PC-9 (cell line): Measurements from ENCODE around the gene EPS15. TPM values are rescaled to one million over a fixed set of nuclear protein-coding genes. Genes with fewer than 3 reads are reported as not detected.
A peak's percentile ranks its signal among the peaks of the same experiment; 100 is the strongest.

Source experiments
- BruUV-seq: library from RNA; stranded (reverse); fragments of 400-500 nt; replicated peaks from 2 replicates; lab custom pipeline; 2021; lab: Mats Ljungman, UMichigan
- CTCF ChIA-PET: fragments of 300-600 bp; sonication (Branson Sonifier 250); formaldehyde crosslinking; loops from one replicate; lab custom pipeline; 2022; ENCODE audit warnings: antibody characterized with exemption; lab: Charles Lee
- POLR2A ChIA-PET: fragments of 300-600 bp; sonication (Branson Sonifier 250); formaldehyde crosslinking; loops from one replicate; lab custom pipeline; 2022; ENCODE audit warnings: antibody characterized with exemption; ENCODE audit not compliant: unreplicated experiment; lab: Charles Lee
- DNase-seq, 2 experiments: peaks; one replicate each; pipeline versions ENCODE4 v3.0.0 to v3.0.0-alpha.2; 2015 to 2022; ENCODE audit warnings: mixed read lengths in 1 of 2
- H2AFZ ChIP-seq: fragments of 200-600 bp; sonication (generic); 2 replicates; pipeline ENCODE4 v1.8.1; 2017; ENCODE audit warnings: antibody characterized with exemption
- H3F3A ChIP-seq: fragments of 200-600 bp; sonication (generic); 2 replicates; pipeline ENCODE4 v1.8.1; 2017; ENCODE audit warnings: antibody characterized with exemption, mild to moderate bottlenecking, low read depth; ENCODE audit not compliant: insufficient read depth
- H3K27ac ChIP-seq: fragments of 200-600 bp; sonication (generic); 2 replicates; pipeline ENCODE4 v1.6.1; 2016; ENCODE audit warnings: mixed run types
- H3K27me3 ChIP-seq: fragments of 200-600 bp; sonication (generic); 2 replicates; pipeline ENCODE4 v1.6.1; 2016; ENCODE audit warnings: low read depth, mixed run types; ENCODE audit not compliant: insufficient read depth
- H3K36me3 ChIP-seq: fragments of 200-600 bp; sonication (generic); 2 replicates; pipeline ENCODE4 v1.6.1; 2016; ENCODE audit warnings: low read depth, mixed run types
- H3K4me1 ChIP-seq: fragments of 200-600 bp; sonication (generic); replicated peaks from 2 replicates; pipeline ENCODE4 v1.6.1; 2016; ENCODE audit warnings: mixed run types; ENCODE audit not compliant: insufficient read depth
- H3K4me2 ChIP-seq: fragments of 200-600 bp; sonication (generic); 2 replicates; pipeline ENCODE4 v1.6.1; 2017; ENCODE audit warnings: mixed run types
- H3K4me3 ChIP-seq: fragments of 200-600 bp; sonication (generic); 2 replicates; pipeline ENCODE4 v1.6.1; 2016; ENCODE audit warnings: mixed run types
- H3K79me2 ChIP-seq: fragments of 200-600 bp; sonication (generic); 2 replicates; pipeline ENCODE4 v1.6.1; 2017; ENCODE audit warnings: low read depth, mixed run types
- H3K9me2 ChIP-seq: fragments of 200-600 bp; sonication (generic); 2 replicates; pipeline ENCODE4 v1.8.1; 2017; ENCODE audit warnings: mild to moderate bottlenecking; ENCODE audit not compliant: insufficient read depth
- H3K9me3 ChIP-seq: fragments of 200-600 bp; sonication (generic); 2 replicates; pipeline ENCODE4 v1.8.1; 2016; ENCODE audit warnings: low read depth; ENCODE audit not compliant: insufficient read depth
- H4K20me1 ChIP-seq: fragments of 200-600 bp; sonication (generic); 2 replicates; pipeline ENCODE4 v1.8.1; 2017; ENCODE audit not compliant: insufficient read depth
- EZH2 ChIP-seq: fragments of 200-600 bp; sonication (generic); IDR thresholded peaks from 2 replicates; pipeline ENCODE4 v1.8.0; 2017; ENCODE audit warnings: antibody characterized with exemption, low read depth
- intact Hi-C: fragments of 100-400 bp; cut with micrococcal nuclease; formaldehyde crosslinking; loops from one replicate; pipeline ENCODE4 v1.10.0; 2022; ENCODE audit not compliant: unreplicated experiment
- total RNA-seq: library from RNA; stranded (reverse); gene quantifications from 2 replicates; pipeline ENCODE4 v1.2.3, GENCODE V29; 2021
- TF ChIP-seq, protein P1 (sequence below): fragments of 200-600 bp; sonication (generic); conservative IDR thresholded peaks from 2 replicates; pipeline ENCODE4 v1.6.1; 2017; ENCODE audit warnings: mixed run types, antibody characterized with exemption, mild to moderate bottlenecking, moderate library complexity

EPS15 gene
- total RNA-seq, 1 experiment from 2014 or later, result 60.1 TPM

DNA sequence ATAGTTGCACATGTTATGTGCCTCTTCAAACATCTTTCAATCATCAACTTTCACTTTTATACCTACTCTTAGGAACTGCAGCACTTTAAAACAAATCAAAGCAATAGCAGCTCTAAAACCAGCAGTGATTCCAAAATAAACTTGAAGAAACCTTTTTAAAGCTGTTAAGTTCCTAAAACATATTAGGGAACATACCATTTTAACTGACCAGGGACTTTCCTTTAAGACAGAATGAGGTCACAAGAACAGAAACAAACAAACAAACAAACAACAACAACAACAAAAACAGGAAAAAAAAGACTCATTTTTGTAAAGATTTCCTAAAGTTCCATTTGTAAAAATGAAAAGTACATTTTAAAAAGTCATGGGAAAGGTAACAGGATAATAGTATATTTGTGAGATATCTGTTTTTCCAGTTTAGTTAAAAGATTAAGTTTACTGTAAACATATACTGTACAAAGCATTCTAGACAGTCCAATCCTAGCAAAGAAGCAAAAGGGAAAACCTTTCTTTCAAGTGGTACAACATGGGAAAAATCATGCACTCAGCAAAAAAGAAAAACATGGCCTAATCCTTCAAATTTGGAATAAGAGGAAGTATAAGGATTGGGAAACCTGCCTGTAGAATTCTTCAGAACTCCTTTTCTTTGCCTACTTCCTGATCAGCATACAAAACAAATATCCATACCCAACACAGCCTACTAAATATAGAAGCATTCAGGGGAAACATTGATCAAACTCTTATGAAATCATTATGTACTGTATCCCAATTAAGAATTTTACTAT lies 45.5 kb downstream of the EPS15 start:
- CTCF ChIA-PET, result no interaction called here

DNA sequence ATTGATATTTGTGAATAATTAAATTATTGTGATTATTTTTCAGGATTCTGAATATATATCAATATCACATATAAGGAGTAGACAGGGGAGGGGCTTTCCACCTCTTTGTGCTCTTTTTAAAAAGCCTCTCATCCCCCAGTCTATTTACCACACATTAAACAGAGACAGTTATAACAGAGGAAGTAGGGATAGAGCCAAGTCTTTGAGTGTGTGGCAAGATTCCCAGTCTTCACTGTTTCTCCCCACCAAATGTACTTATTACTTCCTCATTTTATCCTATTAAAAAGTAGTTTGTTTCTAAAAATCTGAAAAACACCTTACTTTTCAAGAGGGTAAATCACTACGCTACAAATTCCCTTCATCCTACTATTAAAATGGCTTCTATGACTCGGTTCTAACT lies 46.7 kb downstream of the EPS15 start:
- POLR2A ChIA-PET, result no interaction called here
- CTCF ChIA-PET, result no interaction called here

More for the DNA sequence above, 45.5 kb downstream of the EPS15 start:
- H3K9me3 ChIP-seq, result no peaks in the 10 kb centered on the region
- H3K27me3 ChIP-seq, result no peaks in the 10 kb centered on the region
- peak overlapping the region; percentile 10; the same call in 1 of the 2 replicates for H3K27ac ChIP-seq
- no peak overlapping the region for H3K4me2 ChIP-seq
- H3F3A ChIP-seq, result peaks cover 8% of the 10 kb centered on the region; the same call in 1 of the 2 replicates
- POLR2A ChIA-PET, result no interaction called here
- intact Hi-C loops, result no loop called here
- H3K36me3 ChIP-seq, result peaks cover 10% of the 10 kb centered on the region
- no peaks in the 10 kb centered on the region for H3K4me1 ChIP-seq
- H3K79me2 ChIP-seq, result no peaks in the 10 kb centered on the region
- no peak for DNase-seq
- H3K9me2 ChIP-seq, result no peaks in the 10 kb centered on the region
- no peak overlapping the region for H3K4me3 ChIP-seq
- BruUV-seq, result no TSS peak
- no peaks in the 10 kb centered on the region for H4K20me1 ChIP-seq
- no peak overlapping the region for H2AFZ ChIP-seq
- no peak for TF ChIP-seq EZH2
- TF ChIP-seq, protein P1, sequence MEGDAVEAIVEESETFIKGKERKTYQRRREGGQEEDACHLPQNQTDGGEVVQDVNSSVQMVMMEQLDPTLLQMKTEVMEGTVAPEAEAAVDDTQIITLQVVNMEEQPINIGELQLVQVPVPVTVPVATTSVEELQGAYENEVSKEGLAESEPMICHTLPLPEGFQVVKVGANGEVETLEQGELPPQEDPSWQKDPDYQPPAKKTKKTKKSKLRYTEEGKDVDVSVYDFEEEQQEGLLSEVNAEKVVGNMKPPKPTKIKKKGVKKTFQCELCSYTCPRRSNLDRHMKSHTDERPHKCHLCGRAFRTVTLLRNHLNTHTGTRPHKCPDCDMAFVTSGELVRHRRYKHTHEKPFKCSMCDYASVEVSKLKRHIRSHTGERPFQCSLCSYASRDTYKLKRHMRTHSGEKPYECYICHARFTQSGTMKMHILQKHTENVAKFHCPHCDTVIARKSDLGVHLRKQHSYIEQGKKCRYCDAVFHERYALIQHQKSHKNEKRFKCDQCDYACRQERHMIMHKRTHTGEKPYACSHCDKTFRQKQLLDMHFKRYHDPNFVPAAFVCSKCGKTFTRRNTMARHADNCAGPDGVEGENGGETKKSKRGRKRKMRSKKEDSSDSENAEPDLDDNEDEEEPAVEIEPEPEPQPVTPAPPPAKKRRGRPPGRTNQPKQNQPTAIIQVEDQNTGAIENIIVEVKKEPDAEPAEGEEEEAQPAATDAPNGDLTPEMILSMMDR, result no peak

DNA sequence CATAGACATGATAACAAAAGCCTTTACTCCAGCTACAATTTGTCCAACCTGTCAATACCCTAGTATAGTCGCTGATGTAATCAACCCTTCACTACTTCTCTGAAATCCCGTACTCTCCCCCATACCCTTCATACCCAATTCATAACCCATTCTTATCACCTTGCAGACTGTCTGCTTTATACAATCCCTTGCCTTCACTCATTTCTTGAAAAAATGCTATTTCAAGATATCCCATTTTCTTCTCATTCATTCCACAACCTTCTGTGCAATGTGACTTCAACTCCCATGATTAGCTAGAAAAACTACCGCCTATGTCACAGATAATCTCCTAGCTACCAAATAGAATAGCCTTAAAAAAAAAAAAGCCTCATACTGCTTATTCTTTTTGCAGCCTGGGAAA lies 49.5 kb downstream of the EPS15 start:
- H3K9me2 ChIP-seq, result no peaks in the 10 kb centered on the region
- POLR2A ChIA-PET, result no interaction called here
- no peak overlapping the region for H3K27ac ChIP-seq
- no peak for DNase-seq
- no peaks in the 10 kb centered on the region for H3K4me1 ChIP-seq
- no peaks in the 10 kb centered on the region for H3K27me3 ChIP-seq
- no peaks in the 10 kb centered on the region for H3K9me3 ChIP-seq
- CTCF ChIA-PET, result no interaction called here
- no peaks in the 10 kb centered on the region for H4K20me1 ChIP-seq
- peaks cover 14% of the 10 kb centered on the region; the same call in 1 of the 2 replicates for H3F3A ChIP-seq
- H3K4me3 ChIP-seq, result no peak overlapping the region
- no peaks in the 10 kb centered on the region for H3K79me2 ChIP-seq
- H3K36me3 ChIP-seq, result peaks cover 10% of the 10 kb centered on the region
- H2AFZ ChIP-seq, result no peak overlapping the region
- no TSS peak for BruUV-seq
- intact Hi-C loops, result no loop called here
- H3K4me2 ChIP-seq, result no peak overlapping the region
- TF ChIP-seq EZH2, result no peak
- TF ChIP-seq, protein P1, result no peak

More for the DNA sequence above, 46.7 kb downstream of the EPS15 start:
- Histone ChIP-seq H3K27ac (no peak overlapping the region), H4K20me1 (no peaks in the 10 kb centered on the region), H3K4me2 (no peak overlapping the region), H3F3A (peaks cover 8% of the 10 kb centered on the region; the same call in 1 of the 2 replicates), H3K79me2 (no peaks in the 10 kb centered on the region), H3K36me3 (peaks cover 10% of the 10 kb centered on the region), H3K9me2 (no peaks in the 10 kb centered on the region), H3K9me3 (no peaks in the 10 kb centered on the region), H2AFZ (no peak overlapping the region), H3K27me3 (no peaks in the 10 kb centered on the region), H3K4me1 (no peaks in the 10 kb centered on the region), H3K4me3 (no peak overlapping the region)
- TF ChIP-seq EZH2, result no peak
- TF ChIP-seq, protein P1, result no peak
- DNase-seq, result no peak
- no TSS peak for BruUV-seq
- intact Hi-C loops, result no loop called here
